AG09309 (cell line): ENCODE data around the gene TXNL1.

Experiments used
- DNase-seq: peaks from one replicate; pipeline ENCODE4 v3.0.0-alpha.2; 2010; ENCODE audit warnings: low read depth
- H3K4me3 ChIP-seq: 2 replicates; pipeline ENCODE4 v1.5.1; 2011; ENCODE audit warnings: mild to moderate bottlenecking, low read depth, low read length, moderate library complexity; ENCODE audit not compliant: control insufficient read depth
- CTCF ChIP-seq: IDR thresholded peaks from 2 replicates; pipeline ENCODE4 v1.5.1; 2011; ENCODE audit warnings: mild to moderate bottlenecking, low read depth, low read length, inconsistent platforms; ENCODE audit not compliant: insufficient read depth, control insufficient read depth; ENCODE audit errors: missing control alignments

TXNL1 gene

GRCh38 chr18:56598422-56598821 lies 40.0 kb downstream of the TXNL1 start:
- no peak for DNase-seq
- no peak for TF ChIP-seq CTCF

GRCh38 chr18:56593906-56594305 lies 44.5 kb downstream of the TXNL1 start:
- no peak for DNase-seq
- no peak overlapping the region for H3K4me3 ChIP-seq
- TF ChIP-seq CTCF, result no peak

More at GRCh38 chr18:56598422-56598821, 40.0 kb downstream of the TXNL1 start:
- H3K4me3 ChIP-seq, result no peak overlapping the region

- TF ChIP-seq CTCF, result no peak
- DNase-seq, result no peak
- H3K4me3 ChIP-seq, result no peak overlapping the region
These were observed 58.4 kb downstream of the TXNL1 start for GRCh38 chr18:56580026-56580425.

- no peak for DNase-seq
- no peak for TF ChIP-seq CTCF
- no peak overlapping the region for H3K4me3 ChIP-seq
These were observed 58.9 kb downstream of the TXNL1 start for GRCh38 chr18:56579451-56579850.

- H3K4me3 ChIP-seq, result no peak overlapping the region
- no peak for DNase-seq
- TF ChIP-seq CTCF, result no peak
These were observed 61.4 kb downstream of the TXNL1 start for GRCh38 chr18:56576826-56577573.

- DNase-seq, result no peak
- peak; percentile 58 for TF ChIP-seq CTCF
- no peak overlapping the region for H3K4me3 ChIP-seq
These were observed 62.4 kb downstream of the TXNL1 start for GRCh38 chr18:56575819-56576663.
